ENCODE data around the gene USP31. TPM values are rescaled to one million over a fixed set of nuclear protein-coding genes. Genes with fewer than 3 reads are reported as not detected.

Gene USP31
- total and polyA plus RNA-seq, 3 donors from 2014 or later: 23.3 to 73.6 (median 73.1) TPM

GRCh38 chr16:23107936-23108335, 41.3 kb downstream of the USP31 start:
- WGBS, 2 donors: 81 to 83% methylated on average over 5 of the region's 5 CpGs
- peak overlapping the region; percentile 33 to 50 for H3K27ac ChIP-seq

GRCh38 chr16:23107117-23107516, 42.1 kb downstream of the USP31 start:
- TF ChIP-seq CTCF (IDR thresholded peaks at IDR 0.05): no peak
- H3K4me1 ChIP-seq: peaks cover 15% of the 10 kb centered on the region
- no peaks in the 10 kb centered on the region for H3K9me3 ChIP-seq
- H3K27me3 ChIP-seq: no peaks in the 10 kb centered on the region
- WGBS, 2 donors: 62 to 85% methylated on average over 2 of the region's 2 CpGs
- H3K36me3 ChIP-seq (ENCODE audit: low read depth, missing control alignments): no peaks in the 10 kb centered on the region
- intact Hi-C loops (cut with DNase I; ENCODE audit: low total_unique reads): no loop called here
- peak overlapping the region; percentile 45 to 50 for H3K27ac ChIP-seq
- DNase-seq: peak; percentile 67
- H3K4me3 ChIP-seq: no peak overlapping the region

More at GRCh38 chr16:23107936-23108335, 41.3 kb downstream of the USP31 start:
- Histone ChIP-seq H3K27me3 (no peaks in the 10 kb centered on the region), H3K36me3 (ENCODE audit: low read depth, missing control alignments) (no peaks in the 10 kb centered on the region), H3K4me3 (no peak overlapping the region), H3K9me3 (no peaks in the 10 kb centered on the region), H3K4me1 (peaks cover 15% of the 10 kb centered on the region)
- intact Hi-C loops (cut with DNase I; ENCODE audit: low total_unique reads): no loop called here
- TF ChIP-seq POLR2A (IDR thresholded peaks at IDR 0.05): no peak
- no peak for TF ChIP-seq CTCF (IDR thresholded peaks at IDR 0.05)
- no peak for DNase-seq

GRCh38 chr16:23105309-23105708, 43.9 kb downstream of the USP31 start:
- no peak overlapping the region for H3K4me3 ChIP-seq
- peak overlapping the region; percentile 1 to 44 for H3K27ac ChIP-seq
- TF ChIP-seq CTCF (IDR thresholded peaks at IDR 0.05): no peak
- TF ChIP-seq POLR2A (IDR thresholded peaks at IDR 0.05): no peak
- H3K36me3 ChIP-seq (ENCODE audit: low read depth, missing control alignments): no peaks in the 10 kb centered on the region
- H3K9me3 ChIP-seq: no peaks in the 10 kb centered on the region
- no peak for DNase-seq
- H3K4me1 ChIP-seq: peaks cover 15% of the 10 kb centered on the region
- H3K27me3 ChIP-seq: no peaks in the 10 kb centered on the region
- intact Hi-C loops (cut with DNase I; ENCODE audit: low total_unique reads): no loop called here
- WGBS, 2 donors: 81 to 82% methylated on average over 5 of the region's 5 CpGs

- no peak overlapping the region for H3K4me3 ChIP-seq
- intact Hi-C loops (cut with DNase I; ENCODE audit: low total_unique reads): no loop called here
- no peak for DNase-seq
- TF ChIP-seq CTCF (IDR thresholded peaks at IDR 0.05): no peak
- no peak for TF ChIP-seq POLR2A (IDR thresholded peaks at IDR 0.05)
- peak overlapping the region; percentile 35 to 44 for H3K27ac ChIP-seq
- peaks cover 15% of the 10 kb centered on the region for H3K4me1 ChIP-seq
- no peaks in the 10 kb centered on the region for H3K36me3 ChIP-seq (ENCODE audit: low read depth, missing control alignments)
- H3K9me3 ChIP-seq: no peaks in the 10 kb centered on the region
- WGBS, 2 donors: 75% methylated on average over 7 of the region's 7 CpGs
- no peaks in the 10 kb centered on the region for H3K27me3 ChIP-seq
Measured at GRCh38 chr16:23104032-23104955, 45.0 kb downstream of the USP31 start.
